ENCODE data around the gene A1BG.
"Not testable (repeated sequence)": the region's sequence is repeated elsewhere in the genome, so short reads cannot be mapped to it uniquely, and the experiment has no call there.

The A1BG gene

DNA sequence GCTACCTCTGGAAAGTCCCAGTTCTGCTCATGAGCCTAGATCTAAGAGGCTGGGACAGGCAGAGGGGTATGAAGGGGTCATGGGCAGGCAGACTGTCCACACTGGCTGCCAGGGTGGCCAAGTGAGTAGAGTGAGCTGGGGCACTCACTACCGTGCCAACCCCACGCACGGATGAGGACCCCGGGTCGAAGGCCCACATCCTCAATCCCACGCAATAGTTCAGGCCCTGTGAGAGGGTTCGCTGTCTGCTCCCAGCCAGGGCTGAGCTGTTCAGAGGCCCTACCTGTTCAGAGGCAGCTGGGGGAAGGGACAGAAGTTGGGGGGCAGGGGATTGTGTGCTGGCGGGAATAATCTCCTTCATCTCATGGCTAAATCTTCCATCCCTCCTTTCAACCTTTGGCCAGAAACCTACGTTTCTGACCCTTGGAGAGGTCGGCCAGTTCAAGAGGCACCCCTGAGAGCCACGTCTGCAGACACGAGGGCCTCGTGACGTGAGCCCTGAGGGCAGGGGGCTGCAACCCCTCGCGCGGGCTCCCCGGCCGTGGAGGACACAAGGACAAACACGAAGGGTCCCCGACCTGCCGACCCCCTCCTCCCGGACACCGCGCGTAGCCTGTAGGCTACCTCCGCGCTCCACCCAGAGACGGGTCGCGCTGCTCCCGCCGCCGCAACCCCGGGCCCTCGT is 32.7 kb upstream of the A1BG start:
- DNase-seq = no peak

GRCh38 chr19:58385313-58385890 is 32.1 kb upstream of the A1BG start:
- peak; percentile 21 for DNase-seq

DNA sequence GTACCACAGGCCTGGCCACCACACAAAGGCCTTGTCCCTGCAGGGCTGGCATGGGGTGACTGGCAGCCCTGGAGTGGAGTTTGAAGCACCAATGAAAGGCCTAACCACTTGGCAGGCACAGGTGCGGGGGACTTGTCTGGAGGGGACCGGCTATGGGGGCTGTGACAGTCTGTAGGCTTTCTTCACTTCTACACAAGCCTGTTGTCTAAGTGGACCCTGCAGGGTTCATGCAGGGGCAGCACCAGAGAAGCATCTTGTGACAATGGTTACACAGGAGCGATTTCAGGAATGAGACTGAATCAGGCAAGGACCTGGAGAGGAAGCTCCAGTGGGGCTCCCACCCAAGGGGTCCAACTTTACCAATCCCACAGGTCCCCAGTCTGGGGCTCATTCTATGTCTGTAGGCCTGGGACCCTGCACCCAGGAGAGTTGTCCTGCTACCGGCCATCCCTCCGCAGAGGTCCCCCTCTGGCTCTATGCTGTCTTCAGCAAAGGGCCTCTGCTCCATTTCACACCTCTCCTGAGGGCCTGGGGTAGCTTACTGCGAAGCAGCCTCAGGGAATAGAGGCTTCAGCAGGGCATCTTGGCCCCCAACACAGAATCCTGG is 29.8 kb upstream of the A1BG start:
- DNase-seq = peak; percentile 15

DNA sequence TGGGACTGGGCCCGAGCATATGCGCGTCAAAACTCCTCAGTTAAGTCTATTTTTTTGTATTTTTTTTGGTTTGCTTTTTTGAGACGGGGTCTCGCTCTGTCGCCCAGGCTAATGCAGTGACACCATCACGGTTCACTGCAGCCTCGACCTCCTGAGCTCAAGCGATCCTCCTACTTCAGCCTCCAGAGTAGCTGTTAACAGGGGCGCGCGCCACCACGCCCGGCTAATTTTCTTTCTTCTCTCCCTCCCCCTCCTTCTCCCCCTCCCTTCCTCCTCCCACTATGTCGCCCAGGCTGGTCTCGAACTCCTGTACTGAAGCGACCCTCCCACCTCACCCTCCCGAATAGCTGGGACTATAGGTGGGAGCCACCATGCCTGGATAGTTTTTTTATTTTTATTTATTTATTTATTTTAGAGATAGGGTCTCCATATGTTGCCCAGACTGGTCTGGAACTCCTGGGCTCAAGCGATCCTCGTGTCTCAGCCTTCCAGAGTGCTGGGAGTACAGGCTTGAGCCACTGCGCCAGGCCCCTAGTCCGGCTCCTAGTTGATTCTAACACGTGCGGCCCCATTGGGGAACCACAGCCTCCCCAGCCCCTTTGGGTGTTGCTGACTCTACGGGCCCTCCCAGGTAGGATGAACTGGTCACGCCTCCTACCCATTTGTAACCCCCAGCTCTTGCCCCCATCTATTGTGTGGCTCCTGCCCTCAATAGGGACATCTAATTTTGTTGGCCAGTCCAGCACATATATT is 28.3 kb upstream of the A1BG start:
- DNase-seq = peak; percentile 20

- DNase-seq = peak; percentile 99
Measured at GRCh38 chr19:58380662-58381459, 27.6 kb upstream of the A1BG start, which contains the start of gene ZNF837. ZNF837 (minus strand) TSS chr19:58381030; CDS start chr19:58369332, 11,698 bp downstream.

- DNase-seq = no peak
Measured at GRCh38 chr19:58380037-58380661, 26.9 kb upstream of the A1BG start.

GRCh38 chr19:58379246-58379645 is 26.0 kb upstream of the A1BG start:
- DNase-seq = peak; percentile 19

DNA sequence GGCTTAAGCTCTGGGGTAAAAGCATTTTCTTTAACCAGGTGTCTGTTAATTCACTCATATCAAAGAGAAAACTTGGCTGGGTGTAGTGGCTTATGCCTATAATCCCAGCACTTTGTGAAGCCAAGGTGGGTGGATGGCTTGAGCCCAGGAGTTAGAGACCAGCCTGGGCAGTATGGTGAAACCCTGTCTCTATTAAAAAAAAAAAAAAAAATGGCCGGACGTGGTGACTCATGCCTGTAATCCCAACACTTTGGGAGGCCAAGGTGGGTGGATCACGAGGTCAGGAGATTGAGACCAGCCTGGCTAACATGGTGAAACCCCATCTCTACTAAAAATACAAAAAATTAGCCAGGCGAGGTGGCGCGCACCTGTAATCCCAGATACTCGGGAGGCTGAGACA is 23.4 kb upstream of the A1BG start:
- not testable (repeated sequence) for DNase-seq

DNA sequence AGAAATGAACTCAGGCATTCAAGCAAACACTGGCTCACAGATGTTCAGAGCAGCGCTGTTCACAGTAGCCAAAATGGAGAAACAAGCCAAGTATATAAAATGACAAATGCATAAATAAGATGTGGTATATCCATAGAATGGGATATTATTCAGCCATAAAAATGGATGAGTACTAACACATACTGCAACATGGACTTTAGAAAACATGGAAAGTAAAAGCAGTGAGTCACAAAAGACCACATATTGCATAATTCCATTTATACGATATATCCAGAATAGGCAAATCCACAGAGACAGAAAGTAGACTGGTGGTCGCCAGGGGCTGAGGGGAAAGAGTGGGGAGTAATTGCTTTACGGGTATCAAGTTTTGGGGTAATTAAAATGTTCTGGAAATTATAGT is 20.9 kb upstream of the A1BG start:
- DNase-seq = no peak

DNA sequence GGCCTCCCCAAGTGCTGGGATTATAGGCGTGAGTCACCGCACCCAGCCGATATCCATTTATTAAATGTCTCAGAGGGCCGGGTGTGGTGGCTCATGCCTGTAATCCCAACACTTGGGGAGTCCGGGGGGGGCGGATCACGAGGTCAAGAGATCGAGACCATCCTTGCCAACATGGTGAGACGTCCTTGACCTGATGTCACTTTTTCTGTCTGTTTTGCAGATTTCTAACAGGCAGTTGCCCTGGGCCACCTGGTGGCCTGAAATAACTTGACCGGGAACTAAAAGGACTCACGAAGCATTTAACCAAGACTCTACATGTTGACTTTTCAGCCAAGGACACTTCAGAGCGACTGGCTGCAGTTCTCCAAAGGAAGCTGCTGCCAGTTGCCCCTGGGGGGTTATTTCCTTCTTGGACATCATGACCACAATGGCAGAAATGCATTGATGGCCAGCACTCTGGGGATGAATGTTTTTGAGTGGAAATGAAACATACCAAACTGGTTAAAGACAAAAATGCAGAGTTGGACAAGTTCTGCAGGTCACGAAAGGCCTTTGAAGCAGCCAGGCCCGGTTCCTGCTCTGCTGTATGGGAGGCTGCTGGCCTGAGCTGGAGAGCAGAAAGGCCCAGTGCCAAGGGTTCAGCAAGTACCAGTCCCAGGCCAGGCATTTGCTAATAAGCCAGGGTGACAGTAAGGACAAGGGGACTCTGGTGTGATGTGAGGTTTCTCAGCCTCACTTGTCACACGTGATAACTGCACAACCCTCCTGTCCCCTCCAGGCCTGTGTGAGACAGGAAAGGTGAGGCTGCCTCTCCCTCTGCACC is 19.2 kb upstream of the A1BG start:
- DNase-seq = no peak

GRCh38 chr19:58368561-58369360 is 15.5 kb upstream of the A1BG start:
- no peak for DNase-seq

DNA sequence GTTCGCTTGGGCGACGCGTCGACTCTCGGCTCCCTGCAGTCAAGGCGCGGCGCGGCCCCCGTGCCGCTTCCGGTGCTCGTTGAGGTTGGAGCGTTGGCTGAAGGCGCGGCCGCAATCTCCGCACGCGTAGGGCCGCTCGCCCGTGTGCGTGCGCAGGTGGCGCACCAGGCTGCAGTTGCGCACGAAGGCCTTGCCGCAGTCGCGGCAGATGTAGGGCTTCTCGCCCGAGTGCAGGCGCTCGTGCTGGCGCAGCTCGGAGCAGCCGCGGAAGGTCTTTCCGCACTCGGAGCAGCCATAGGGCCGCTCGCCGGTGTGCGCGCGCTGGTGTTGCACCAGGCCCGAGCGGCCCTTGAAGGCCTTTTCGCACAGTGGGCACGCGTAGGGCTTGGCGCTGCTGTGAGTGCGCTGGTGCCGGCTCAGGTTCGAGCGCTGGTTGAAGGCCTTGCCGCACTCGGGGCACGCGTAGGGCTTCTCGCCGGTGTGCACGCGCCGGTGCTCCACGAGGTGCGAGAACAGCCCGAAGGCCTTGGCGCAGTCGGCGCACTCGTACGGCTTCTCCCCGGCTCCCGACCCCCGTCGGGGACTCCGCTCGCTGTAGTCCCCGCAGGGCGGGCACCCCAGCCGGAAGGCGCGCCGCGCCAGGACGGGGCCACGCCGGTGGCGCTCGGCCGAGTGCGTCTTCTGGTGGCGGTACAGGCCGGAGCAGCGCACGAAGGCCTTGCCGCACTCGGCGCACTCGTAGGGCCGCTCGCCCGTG is 14.6 kb upstream of the A1BG start:
- no peak for DNase-seq

DNA sequence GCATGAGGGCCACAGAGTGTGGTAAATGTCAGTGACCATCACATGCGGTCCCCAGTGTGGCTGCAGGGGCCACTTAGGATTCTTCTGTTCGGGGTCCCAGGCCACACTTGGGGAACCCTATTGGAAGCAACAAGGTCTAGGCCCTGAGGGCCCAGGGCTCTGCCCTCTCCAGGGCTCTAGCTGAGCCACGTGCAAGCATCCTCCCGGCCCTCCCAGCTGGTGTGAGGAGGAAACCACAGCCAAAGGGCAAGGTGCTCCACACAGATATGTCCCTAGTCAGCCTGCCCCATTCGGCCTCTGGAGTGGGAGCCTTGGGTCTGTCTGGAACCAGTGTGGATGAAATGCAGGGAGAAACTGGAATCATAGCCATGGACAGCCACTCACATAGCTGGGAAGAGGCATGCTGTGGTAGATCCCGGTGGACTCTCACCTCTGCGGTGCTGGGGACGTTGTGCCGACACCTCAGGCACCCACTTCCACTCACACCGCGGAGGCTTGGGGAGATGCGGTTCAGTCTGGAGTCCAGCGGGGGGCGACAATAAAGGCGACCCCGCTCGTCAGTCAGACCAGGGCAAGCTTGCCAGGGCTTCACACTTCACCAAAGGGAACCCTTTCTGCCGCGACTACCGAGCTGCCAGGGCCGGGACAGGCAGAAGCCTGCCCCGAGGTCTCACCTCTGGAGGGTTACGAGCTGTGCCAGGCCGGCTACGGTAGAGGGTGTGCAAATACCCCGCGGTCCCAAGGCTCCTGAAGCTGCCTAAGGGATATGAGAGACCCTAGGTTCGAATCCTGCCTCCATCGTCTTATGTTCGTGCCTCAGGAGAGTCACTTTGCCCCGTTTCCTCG is 13.5 kb upstream of the A1BG start:
- DNase-seq = no peak

DNA sequence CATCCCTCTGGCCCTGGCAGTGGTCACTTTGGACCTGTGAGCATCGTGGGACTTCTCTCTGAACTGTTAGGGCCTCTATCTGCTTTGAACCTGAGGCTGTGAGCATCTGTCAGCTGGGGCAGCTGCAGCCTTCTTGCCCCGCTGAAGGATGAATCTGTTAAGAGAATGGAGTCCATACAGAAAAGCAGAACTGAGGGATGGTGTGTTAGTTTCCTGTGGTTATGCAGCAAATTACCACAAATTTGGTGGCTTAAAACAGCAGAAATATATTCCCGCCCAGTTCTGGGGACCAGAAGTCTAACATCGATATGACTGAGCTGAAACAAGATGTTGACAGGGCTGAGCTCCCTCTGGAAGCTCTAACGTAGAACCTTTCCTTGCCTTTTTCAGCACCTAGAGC is 10.9 kb upstream of the A1BG start:
- DNase-seq = no peak

DNA sequence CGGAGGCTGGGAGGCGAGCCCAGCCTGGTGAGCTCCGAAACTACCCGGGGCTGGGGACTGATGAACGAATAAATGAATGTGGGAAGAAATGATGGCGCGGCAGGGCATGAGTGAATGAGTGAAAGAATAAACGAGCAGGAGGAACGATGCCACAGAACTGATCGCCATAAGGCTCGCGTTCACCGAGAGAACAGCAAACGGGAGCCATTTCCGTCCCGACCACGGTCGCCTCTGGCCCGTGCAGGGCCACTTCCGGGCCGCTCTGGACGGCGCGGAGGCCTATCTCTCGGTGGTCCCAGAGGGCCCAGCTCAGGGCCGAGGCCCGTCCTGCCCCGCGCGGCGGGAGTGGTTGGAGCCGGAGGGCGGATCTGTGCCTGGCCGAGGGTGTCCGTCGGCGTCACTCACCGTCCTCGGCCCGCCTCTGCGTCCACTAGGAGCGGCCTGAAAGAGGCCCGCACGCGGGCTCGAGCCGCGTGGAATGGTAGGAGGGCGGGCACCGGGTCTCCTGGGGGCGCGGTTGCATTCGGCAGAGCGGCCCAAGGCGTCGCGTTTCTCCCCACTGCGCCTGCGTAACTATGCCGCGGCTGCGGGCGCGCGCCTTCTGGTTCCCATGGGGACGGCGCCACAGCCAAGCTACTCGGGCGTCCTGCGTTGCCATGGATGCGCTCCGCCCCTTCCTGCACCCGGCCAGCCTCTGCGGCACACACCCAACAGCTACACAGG is 9.1 kb upstream of the A1BG start, which contains the start of gene ZNF497:
Gene ZNF497 (minus strand): TSS at position 480 of the 723 bp plus-strand sequence. CDS start 5,116 bp downstream, outside the sequence.
- DNase-seq = peak; percentile 98

DNA sequence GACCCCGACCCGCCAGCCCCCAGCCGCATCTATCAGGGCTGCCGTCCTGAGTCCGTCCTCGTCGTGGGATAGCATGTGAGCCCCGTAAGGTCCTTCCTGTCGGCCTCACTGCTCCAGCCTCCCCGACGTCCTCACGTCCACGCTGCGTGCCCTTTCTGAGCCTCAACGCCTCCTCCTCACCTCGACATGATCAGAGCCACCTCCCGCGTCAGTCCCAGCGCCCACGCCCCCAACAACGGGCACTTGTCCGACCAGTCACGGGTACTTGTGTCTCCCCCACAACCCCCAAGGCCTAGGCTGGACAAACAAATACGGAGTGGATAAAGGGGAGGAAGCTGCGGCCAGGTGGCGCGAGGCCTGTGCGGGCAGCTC is 8.6 kb upstream of the A1BG start:
- DNase-seq = no peak

GRCh38 chr19:58357481-58358145 is 4.3 kb upstream of the A1BG start:
- no peak for DNase-seq

Data from right hindlimb (tissue), 1 donor.